Activated CD8-positive, alpha-beta memory T cell treated with anti-CD3 and anti-CD28 coated beads, Interleukin-2, amount 50 U/mL, for 24 hours (primary cell): ENCODE results near the gene NPIPB13.
"Not testable (repeated sequence)": the region's sequence is repeated elsewhere in the genome, so short reads cannot be mapped to it uniquely, and the experiment has no call there.

ENCODE experiments used
- DNase-seq: peaks from one replicate; pipeline ENCODE4 v3.0.0-alpha.2; 2020; ENCODE audit errors: extremely low read depth

Gene NPIPB13

GRCh38 chr16:30248379-30248778, at the start of gene NPIPB13:
Gene NPIPB13 (minus strand): TSS chr16:30248479. CDS start chr16:30245573, 2,906 bp downstream.
- not testable (repeated sequence) for DNase-seq

GRCh38 chr16:30282357-30282756, 34.1 kb upstream of the NPIPB13 start:
- DNase-seq = not testable (repeated sequence)

DNA sequence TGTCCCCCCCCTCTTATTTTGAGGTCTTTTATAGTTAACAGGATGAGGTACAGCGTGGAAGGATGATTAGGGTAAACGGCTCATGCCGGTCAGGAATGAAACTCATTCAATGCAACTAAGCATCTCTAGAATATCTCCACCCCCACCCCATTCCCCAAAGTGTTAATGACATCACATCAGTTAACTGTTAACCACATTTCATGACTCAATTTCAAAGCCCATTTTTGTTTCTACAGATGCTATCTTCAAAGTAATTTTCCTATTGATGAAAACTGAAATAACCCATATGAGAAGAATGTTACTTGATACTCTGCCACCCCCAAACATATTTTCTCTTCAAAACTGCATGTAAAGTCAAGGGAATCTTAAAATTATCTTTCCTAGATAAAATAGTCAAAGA, 30.2 kb upstream of the NPIPB13 start:
- not testable (repeated sequence) for DNase-seq

DNA sequence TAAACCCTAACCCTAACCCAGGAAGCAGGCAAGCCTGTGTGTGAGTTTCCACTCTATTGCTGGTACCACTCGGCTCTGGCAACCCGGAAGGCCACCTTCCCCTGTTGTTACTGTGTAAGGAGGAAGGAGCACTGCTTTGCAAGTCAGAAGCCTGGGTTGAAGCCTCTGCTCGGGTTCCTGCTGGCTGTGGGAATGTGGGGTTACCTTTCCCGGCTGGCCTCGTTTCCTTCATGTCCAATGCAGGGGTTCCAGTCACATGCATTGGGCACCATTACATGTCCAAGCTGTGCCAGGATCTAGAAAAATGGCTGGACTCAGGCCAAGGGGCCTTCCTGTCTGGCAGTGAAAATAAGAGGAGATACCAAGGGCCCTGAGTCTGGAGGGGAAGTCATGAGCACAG, 31.2 kb downstream of the NPIPB13 start:
- not testable (repeated sequence) for DNase-seq

DNA sequence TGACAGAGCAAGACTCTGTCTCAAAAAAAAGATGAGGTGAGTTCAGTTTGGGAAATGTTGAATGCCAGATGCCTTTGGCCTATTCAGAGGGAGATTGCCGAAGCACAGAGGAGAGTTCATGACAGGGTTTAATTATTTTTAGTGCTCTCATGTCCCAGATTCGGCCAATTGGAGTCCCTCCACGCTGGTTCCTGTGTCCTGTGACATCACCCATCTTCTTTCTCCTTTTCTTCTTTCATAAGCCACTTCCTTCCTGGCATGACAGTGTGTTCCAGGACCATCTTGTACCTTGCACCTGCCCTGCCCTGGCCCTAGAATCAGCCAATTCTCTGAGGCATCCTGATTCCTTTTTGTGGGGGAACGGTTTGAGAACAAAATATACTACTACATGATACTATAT, 36.9 kb downstream of the NPIPB13 start:
- DNase-seq = not testable (repeated sequence)

GRCh38 chr16:30209032-30209431, 39.2 kb downstream of the NPIPB13 start:
- DNase-seq = not testable (repeated sequence)

- not testable (repeated sequence) for DNase-seq
Measured at GRCh38 chr16:30207063-30207704, 41.1 kb downstream of the NPIPB13 start.

DNA sequence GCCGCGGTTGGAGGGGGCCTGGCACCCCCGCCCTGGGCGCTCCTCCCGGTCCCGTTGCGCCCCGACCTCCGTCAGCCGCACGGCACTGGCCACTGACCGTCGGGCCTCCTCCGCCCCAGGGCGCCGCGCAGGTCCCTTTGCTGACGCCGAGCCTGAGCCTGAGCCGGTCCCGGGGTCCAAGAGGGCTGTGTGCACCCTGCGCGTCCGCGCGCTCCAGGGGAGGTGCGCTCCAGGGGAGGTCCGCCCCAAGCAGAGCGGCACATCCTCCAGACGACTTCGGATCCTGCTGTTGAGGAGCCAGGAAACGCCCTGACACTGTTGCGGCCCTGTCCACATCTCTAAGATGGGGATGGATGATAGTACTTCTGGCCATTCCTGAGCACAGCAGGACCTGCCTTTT, 42.0 kb downstream of the NPIPB13 start:
- not testable (repeated sequence) for DNase-seq

- DNase-seq = not testable (repeated sequence)
Measured at GRCh38 chr16:30205541-30206236, 42.6 kb downstream of the NPIPB13 start.

DNA sequence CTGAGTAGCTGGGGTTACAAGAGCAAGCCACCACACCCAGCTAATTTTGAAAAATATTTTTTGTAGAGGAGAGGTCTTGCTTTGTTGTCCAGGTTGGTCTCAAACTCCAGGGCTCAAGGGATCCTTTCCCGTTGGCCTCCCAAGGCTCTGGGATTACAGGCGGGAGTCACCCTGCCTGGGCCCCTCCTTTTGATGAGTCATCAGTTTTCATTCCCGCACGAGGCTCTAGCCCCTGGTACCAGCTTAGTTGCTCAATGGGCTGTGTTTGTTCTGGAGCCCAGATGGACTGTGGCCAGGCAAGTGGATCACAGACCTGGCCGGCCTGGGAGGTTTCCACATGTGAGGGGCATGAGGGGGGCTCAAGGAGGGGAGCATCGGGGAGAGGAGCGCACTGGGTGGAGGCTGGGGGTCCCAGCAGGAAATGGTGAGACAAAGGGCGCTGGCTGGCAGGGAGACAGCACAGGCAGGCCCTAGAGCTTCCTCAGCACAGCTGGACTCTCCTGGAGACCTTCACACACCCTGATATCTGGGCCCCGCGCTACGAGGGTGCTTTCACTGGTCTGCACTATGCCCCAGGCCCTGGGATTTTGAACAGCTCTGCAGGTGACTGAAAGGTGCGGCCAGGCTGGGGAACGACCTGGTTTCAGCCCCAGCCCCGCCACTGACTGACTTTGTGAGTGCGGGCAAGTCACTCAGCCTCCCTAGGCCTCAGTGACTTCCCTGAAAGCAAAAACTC, 48.5 kb downstream of the NPIPB13 start:
- not testable (repeated sequence) for DNase-seq

DNA sequence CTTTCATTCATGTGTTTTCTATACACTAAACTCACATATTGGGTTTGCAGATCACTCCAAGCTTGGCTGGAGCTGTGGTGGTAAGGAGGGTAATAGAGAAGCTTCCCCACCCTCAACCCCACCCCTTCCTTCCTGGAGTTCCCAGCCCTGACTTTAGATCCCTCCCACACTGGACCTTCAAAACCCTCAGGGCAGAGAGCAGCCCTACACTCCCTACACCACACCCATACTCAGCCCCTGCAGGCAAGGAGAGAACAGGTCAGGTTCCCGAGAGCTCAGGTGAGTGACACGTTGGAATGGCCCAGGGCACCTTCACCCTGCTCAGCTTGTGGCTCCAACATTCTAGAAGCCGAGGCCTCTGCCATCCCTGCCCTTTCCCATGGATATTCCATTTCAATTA, 49.2 kb downstream of the NPIPB13 start, which contains the start of gene SULT1A3:
Gene SULT1A3 (plus strand): TSS at position 207 of the 400 bp plus-strand sequence. CDS start 1,474 bp downstream, outside the sequence.
- not testable (repeated sequence) for DNase-seq
